ENCODE data around the gene LDHA.
"Not testable (repeated sequence)": the region's sequence is repeated elsewhere in the genome, so short reads cannot be mapped to it uniquely, and the experiment has no call there.

Gene LDHA

DNA sequence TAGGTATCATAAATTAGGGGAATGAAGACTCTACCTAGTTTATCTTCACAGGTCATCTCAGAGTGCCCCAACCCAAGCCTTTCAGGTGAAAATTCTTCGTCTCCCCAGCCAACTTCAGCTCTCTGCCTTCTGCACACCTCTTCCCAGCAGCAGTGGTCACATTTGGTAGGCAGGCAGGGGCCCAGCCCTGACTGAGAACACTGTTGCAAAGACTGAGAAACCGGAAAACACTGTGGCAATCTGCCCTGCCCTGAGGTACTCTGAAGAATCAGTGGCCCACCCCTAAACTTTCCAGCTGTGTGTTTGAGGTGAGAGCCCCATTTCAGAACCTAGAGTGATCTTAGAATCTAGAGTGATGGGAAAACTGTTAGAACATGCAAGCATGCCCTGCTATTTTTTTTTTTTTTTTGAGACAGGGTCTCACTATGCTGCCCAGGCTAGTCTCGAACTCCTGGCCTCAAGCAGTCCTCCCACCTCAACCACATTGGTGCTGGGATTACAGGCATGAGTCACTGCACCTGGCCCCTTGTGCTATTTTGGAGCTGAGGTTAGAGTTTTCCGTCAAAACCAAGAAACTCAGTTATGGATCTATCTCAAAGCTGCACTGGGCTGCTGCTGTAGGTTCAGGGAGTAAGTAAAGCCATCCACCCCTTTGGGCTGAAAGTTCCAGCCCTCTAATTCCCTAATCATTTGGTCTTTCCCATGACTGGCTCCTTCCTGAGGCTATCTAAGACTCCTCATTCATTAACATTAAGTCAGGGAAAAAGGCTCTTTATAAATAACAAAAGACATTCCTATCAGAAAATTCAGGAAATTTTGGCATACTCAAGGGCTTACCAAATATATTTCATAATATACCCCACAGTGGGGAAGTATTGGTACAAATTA is 1.7 kb upstream of the LDHA start:
- no peak for DNase-seq (ENCODE audit: low read depth)
- no peak overlapping the region for H3K4me3 ChIP-seq (ENCODE audit: low read depth, low read length)
- no peak for TF ChIP-seq CTCF (IDR thresholded peaks at IDR 0.05; ENCODE audit: control insufficient read depth, extremely low read depth, insufficient read depth)

DNA sequence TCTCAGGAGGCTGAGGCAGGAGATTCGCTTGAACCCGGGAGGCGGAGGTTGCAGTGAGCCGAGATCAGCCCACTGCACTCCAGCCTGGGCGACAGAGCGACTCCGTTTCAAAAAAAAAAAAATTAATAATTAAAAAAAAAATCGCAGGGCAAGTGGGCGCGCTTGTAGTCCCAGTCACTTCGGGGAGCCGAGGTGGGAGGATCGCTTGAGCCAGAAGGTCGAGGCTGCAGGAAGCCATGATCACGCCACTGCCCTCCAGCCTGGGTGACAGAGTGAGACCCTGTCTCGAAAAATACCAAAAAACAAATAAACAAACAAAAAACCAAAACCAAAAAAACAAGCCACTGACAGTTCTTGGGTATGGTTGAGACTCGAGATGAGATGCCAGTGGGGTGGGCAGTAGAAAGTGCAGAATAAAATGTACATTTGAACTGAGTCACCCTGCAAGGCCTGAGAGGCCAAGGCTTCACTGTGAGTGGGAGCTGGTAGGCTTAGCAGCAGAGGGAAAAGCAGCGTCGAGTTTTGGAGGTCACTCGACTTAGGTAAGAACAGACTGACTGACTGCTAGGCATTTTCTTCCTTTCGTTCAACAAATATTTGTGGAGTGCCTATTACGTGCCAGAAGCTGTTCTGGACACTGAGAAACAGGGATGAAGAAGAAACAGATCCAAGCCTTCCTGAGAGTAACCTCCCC is 635 bp upstream of the LDHA start:
- DNase-seq (ENCODE audit: low read depth) = no peak
- peak overlapping the region; percentile 82 for H3K4me3 ChIP-seq (ENCODE audit: low read depth, low read length)
- no peak for TF ChIP-seq CTCF (IDR thresholded peaks at IDR 0.05; ENCODE audit: control insufficient read depth, extremely low read depth, insufficient read depth)

DNA sequence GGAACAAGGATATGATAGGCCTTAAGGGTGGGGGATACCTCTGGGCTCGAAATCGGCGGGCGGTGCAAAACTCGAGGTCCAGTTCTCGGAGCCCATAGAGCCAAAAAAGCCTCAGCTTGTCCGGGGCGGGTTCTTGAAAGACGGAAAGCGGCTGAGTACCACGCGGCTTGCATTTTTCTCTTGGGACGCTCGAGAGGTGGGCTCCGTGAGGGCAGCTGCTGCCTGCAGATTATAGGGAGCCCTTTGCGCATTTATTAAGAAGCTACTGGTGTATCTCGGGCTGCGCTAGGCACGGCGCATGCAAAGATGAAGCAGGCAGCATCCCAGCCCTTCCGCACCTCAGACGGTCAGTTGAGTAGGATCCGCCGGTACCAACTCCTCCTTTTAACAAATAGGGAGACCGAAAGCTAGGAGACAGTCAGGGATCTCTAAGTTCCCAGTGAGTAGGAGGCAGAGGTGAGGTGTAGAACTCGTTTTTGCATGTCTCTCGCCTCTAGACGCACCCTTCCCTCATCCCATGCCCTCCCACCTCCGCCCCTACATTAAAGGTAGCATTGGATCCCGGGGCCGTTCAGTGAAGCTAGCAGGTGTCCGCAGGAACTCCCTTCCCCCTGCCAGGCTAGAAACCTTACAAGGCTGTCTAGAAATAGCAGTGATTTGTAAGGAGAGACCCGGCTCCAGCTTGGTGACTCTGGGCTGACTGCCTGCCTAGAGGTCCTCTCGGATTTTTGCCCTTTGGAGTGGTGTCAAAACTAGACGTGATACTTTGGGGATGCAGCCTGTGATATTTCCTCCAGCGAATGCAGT is 768 bp downstream of the LDHA start:
- no peak for DNase-seq (ENCODE audit: low read depth)
- no peak for TF ChIP-seq CTCF (IDR thresholded peaks at IDR 0.05; ENCODE audit: control insufficient read depth, extremely low read depth, insufficient read depth)
- peak overlapping the region; percentile 82 for H3K4me3 ChIP-seq (ENCODE audit: low read depth, low read length)

DNA sequence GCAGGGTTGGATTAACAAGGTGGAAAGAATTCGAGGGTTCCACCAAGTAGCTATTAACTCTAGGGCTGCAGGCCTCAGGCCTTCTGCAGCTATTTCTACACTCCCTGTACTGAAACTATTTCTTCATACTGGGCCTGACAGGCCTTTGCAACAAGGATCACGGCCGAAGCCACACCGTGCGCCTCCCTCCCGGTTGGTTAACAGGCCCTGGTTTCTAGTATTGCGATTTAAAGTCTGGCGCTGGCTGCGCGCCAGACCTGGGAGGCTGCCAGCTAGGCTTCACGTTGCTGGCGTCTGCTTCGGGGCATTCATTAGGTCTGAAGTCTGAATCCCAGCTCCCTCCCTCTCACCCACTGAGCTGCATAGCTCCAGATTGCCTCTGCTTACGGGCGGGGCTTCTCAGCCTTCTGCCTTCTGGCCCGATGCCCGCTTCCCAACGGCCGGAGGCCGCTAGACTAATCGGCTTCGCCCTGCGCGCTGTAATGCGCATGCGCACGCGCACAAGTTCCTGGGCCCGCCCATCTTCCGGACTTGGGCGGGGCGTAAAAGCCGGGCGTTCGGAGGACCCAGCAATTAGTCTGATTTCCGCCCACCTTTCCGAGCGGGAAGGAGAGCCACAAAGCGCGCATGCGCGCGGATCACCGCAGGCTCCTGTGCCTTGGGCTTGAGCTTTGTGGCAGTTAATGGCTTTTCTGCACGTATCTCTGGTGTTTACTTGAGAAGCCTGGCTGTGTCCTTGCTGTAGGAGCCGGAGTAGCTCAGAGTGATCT is 1.6 kb downstream of the LDHA start:
- DNase-seq (ENCODE audit: low read depth) = peak; percentile 98
- no peak for TF ChIP-seq CTCF (IDR thresholded peaks at IDR 0.05; ENCODE audit: control insufficient read depth, extremely low read depth, insufficient read depth)
- peak overlapping the region; percentile 82 for H3K4me3 ChIP-seq (ENCODE audit: low read depth, low read length)

DNA sequence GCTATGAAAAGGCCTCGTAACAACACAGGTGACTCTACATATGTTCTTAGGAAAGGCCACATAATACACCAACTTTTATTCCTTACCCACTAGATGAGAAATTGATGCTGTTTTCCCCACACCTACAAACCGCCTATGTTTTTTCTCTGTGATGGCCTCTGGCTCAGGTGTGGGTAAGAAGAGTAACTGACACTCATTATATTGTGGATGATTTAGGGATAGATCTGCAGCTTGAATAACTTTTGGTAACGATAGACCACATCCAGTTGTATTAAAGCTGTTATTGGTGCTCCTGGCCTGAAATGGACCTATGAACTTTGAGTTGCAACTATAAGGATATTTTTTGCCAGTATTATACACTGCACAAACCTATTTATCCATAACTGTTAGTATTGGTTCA is 3.6 kb downstream of the LDHA start:
- H3K4me3 ChIP-seq (ENCODE audit: low read depth, low read length) = no peak overlapping the region
- DNase-seq (ENCODE audit: low read depth) = no peak
- no peak for TF ChIP-seq CTCF (IDR thresholded peaks at IDR 0.05; ENCODE audit: control insufficient read depth, extremely low read depth, insufficient read depth)

DNA sequence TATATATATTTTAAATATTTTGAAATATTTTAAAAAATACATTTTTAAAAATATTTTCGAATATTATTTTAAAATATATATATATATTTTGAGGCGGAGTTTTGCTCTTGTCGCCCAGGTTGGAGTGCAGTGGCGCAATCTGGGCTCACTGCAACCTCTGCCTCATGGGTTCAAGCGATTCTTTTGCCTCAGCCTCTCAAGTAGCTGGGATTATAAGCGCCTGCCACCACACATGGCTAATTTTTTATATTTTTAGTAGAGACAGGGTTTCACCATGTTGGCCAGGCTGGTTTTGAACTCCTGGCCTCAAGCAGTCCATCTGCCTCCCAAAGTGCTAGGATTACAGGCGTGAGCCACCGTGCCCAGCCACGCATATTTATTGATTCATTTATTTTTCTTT is 6.7 kb downstream of the LDHA start:
- H3K4me3 ChIP-seq (ENCODE audit: low read depth, low read length); DNase-seq (ENCODE audit: low read depth): not testable (repeated sequence)
